Left lung (tissue), 10 donors: ENCODE data around the gene TEX13B. TPM values are rescaled to one million over a fixed set of nuclear protein-coding genes. Genes with fewer than 3 reads are reported as not detected.
A peak's percentile ranks its signal among the peaks of the same experiment; 100 is the strongest.

Source experiments
- ATAC-seq: fragments of 200-7000 bp; cut with Tn5 transposase; one replicate; pipeline ENCODE4 v1.9.1; 2020; ENCODE audit warnings: moderate library complexity
- DNase-seq, 4 donors: peaks; one replicate each; pipeline ENCODE4 v3.0.0-alpha.2; 2013 to 2020
- H3K27ac ChIP-seq, 2 donors: fragments of 200-600 bp; sonication (generic) in 1 of 2; one replicate each; pipeline versions ENCODE4 v1.5.0 to v1.8.0; 2020 to 2021
- H3K27me3 ChIP-seq, 2 donors: fragments of 200-600 bp; sonication (generic) in 1 of 2; one replicate each; pipeline versions ENCODE4 v1.5.0 to v1.8.0; 2020 to 2021
- H3K36me3 ChIP-seq, 2 donors: fragments of 200-600 bp; sonication (generic) in 1 of 2; one replicate each; pipeline versions ENCODE4 v1.5.0 to v1.8.0; 2020 to 2021
- H3K4me1 ChIP-seq, 2 donors: fragments of 200-600 bp; one replicate each; pipeline ENCODE4 v1.8.0; 2021
- H3K4me3 ChIP-seq, 2 donors: fragments of 200-600 bp; sonication (generic) in 1 of 2; one replicate each; pipeline versions ENCODE4 v1.5.0 to v1.8.0; 2020 to 2021; ENCODE audit warnings: mild to moderate bottlenecking in 1 of 2
- H3K9me3 ChIP-seq, 2 donors: fragments of 200-600 bp; sonication (generic) in 1 of 2; one replicate each; pipeline versions ENCODE4 v1.5.0 to v1.8.0; 2020 to 2021
- CTCF ChIP-seq, 2 donors: fragments of 200-600 bp; sonication (generic) in 1 of 2; IDR thresholded peaks; one replicate each; pipeline versions ENCODE4 v1.5.0 to v1.8.0; 2021; ENCODE audit warnings: antibody characterized with exemption in 2 of 2
- intact Hi-C, 2 donors: fragments of 100-400 bp; cut with DNase I; formaldehyde crosslinking; loops; one replicate each; pipeline versions ENCODE4 v1.11.2 to v1.14.2; 2022
- polyA plus RNA-seq, 6 donors: library from polyadenylated mRNA; unstranded; fragments of 120-200 nt; gene quantifications; one replicate each; pipeline ENCODE4 v1.2.1, GENCODE V29; 2013; ENCODE audit not compliant: insufficient read length in 6 of 6
- total RNA-seq, 2 donors: library from RNA; stranded (reverse); fragmentation: NEBNext Ultra II Directional; extraction: Animal tissue kit (Norgen Biotek cat#: 25700); gene quantifications; one replicate each; pipeline ENCODE4 v1.2.1, GENCODE V29; 2021
- donor health status: DM: no; HTN: yes; CAD: no.
- donor health status: DM: no; HTN: no; CAD: no.

The TEX13B gene
- total and polyA plus RNA-seq, 8 donors: 0.14 TPM; not detected in 7

GRCh38 chrX:107936434-107936730 lies 45.8 kb downstream of the TEX13B start:
- H3K4me3 ChIP-seq: no peak overlapping the region
- DNase-seq: no peak
- intact Hi-C loops: no loop called here
- TF ChIP-seq CTCF (IDR thresholded peaks at IDR 0.05): no peak
- no peak for ATAC-seq
- H3K4me1 ChIP-seq: no peaks in the 10 kb centered on the region
- no peaks in the 10 kb centered on the region for H3K36me3 ChIP-seq
- H3K9me3 ChIP-seq: no peaks in the 10 kb centered on the region
- no peak overlapping the region for H3K27ac ChIP-seq
- H3K27me3 ChIP-seq: peaks cover 0 to 10% of the 10 kb centered on the region in 2 donors

DNA sequence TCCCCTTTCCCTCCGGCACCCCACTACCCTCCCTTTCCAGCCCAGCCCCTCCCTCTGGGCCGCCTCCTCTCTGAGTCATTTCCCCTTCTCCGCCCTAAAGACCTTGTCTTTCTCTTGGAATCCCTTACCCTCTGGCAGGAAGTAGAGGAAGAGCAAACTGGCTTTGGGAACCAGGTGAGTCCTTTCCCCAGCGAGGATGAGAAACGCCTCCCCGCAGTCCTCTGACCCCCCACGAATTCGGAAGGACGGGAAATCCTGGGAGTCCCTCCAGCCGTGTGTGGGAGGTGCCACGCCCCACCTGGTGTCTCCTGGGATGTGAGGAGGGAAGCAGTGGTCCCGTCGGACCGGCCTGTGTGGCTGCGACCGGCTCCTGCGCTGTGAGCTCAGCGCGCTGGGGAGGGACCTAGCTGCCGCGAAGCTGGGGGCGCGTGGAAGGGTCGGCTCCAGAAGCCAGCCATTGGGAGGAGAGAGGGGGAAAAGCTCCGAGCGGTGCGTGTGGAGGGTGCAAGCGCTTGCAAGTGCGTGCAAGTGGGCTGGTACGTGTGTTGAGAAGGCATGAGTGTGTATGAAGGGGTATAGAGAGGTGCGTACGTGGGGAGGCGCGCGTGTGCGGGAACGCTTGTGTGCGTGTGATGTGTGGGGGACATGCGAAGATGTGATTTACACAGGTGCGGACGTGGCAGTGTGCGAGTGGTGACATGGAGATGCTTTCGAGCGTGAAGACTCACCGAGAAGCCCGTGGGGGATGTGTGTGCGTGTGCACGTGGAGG lies 46.3 kb downstream of the TEX13B start:
- H3K4me3 ChIP-seq: no peak overlapping the region
- no peak overlapping the region for H3K27ac ChIP-seq
- peak; percentile 21 for ATAC-seq
- H3K4me1 ChIP-seq: no peaks in the 10 kb centered on the region
- TF ChIP-seq CTCF (IDR thresholded peaks at IDR 0.05): no peak
- H3K27me3 ChIP-seq: peaks cover 5 to 10% of the 10 kb centered on the region in 2 donors
- intact Hi-C loops: no loop called here
- DNase-seq: no peak
- H3K9me3 ChIP-seq: no peaks in the 10 kb centered on the region
- H3K36me3 ChIP-seq: no peaks in the 10 kb centered on the region

DNA sequence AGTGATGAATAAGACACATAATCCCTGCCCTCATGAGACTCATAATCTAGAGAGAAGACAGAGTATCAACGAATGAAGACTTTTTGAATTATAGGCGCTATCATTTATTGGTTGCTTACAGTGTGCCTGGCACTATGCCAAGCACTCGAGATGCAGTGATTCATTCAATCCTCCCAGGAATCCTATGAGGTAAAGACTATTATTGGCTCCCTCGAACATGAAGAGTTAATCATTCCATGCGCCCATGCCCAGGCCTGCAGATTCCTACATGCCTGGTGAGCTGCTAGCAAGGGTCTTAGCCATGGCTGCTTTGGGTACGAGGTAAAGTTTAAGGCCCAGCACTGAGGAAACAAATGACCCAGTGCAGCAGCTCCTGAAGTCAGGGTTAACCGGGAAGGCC lies 47.0 kb downstream of the TEX13B start:
- H3K4me1 ChIP-seq: no peaks in the 10 kb centered on the region
- H3K36me3 ChIP-seq: no peaks in the 10 kb centered on the region
- no peak overlapping the region for H3K27ac ChIP-seq
- H3K4me3 ChIP-seq: no peak overlapping the region
- peaks cover 7 to 10% of the 10 kb centered on the region in 2 donors for H3K27me3 ChIP-seq
- no peaks in the 10 kb centered on the region for H3K9me3 ChIP-seq
- TF ChIP-seq CTCF (IDR thresholded peaks at IDR 0.05): no peak
- intact Hi-C loops: no loop called here
- DNase-seq (no peak), ATAC-seq (no peak)

DNA sequence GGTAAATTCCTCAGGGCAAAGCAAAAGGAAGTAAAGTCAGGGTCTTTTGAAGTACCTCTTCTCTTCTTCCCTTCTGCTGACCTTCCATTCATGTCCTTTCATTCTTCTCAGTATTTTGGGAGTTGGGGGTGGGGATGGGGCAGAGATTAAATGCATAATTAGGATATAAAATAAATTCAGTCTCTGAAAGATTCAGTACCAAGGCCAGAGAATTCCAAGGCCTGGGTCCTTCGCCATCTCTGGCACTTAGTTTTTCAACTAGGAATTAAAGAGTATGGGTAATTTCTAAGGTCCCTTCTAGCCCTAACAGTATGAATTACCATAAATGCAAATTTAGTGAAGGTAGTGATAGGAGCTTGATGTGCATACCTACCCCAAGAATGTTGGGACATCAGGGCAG lies 47.9 kb downstream of the TEX13B start:
- H3K9me3 ChIP-seq: no peaks in the 10 kb centered on the region
- H3K27ac ChIP-seq: no peak overlapping the region
- no peaks in the 10 kb centered on the region for H3K36me3 ChIP-seq
- no peaks in the 10 kb centered on the region for H3K4me1 ChIP-seq
- DNase-seq (no peak), ATAC-seq (no peak)
- intact Hi-C loops: no loop called here
- TF ChIP-seq CTCF (IDR thresholded peaks at IDR 0.05): no peak
- no peak overlapping the region for H3K4me3 ChIP-seq
- H3K27me3 ChIP-seq: peaks cover 7 to 10% of the 10 kb centered on the region in 2 donors

Other genes starting within 250 kb of the TEX13B start
- 100 to 1,000 TPM; 137 to 156 TPM for gene TSC22D3, start 206.6 kb downstream of the TEX13B start, total RNA-seq
- 100 to 1,000 TPM; 119 to 128 (median 123) TPM for gene TSC22D3, start 206.6 kb downstream of the TEX13B start, polyA plus RNA-seq
- gene NCBP2L, start 204.6 kb downstream of the TEX13B start, total RNA-seq: not detected
- under 1 TPM in 5 of 6 donors, not detected in 1; 0.14 to 0.38 (median 0.20) TPM for gene NCBP2L, start 204.6 kb downstream of the TEX13B start, polyA plus RNA-seq
- 10 to 100 TPM; 17.4 to 18.5 TPM for gene MID2, start 156.5 kb downstream of the TEX13B start, total RNA-seq
- gene MID2, start 156.5 kb downstream of the TEX13B start, polyA plus RNA-seq: 10 to 100 TPM; 20.1 to 24.1 (median 21.1) TPM
- 10 to 100 TPM in 1 of 2 donors, 1 to 10 TPM in 1; 5.2 to 12.8 TPM for gene VSIG1, start 62.7 kb upstream of the TEX13B start, total RNA-seq
- gene VSIG1, start 62.7 kb upstream of the TEX13B start, polyA plus RNA-seq: under 1 TPM; 0.19 to 0.63 (median 0.44) TPM
- gene PSMD10, start 109.2 kb upstream of the TEX13B start, total RNA-seq: 10 to 100 TPM; 44.8 to 45.5 TPM
- gene PSMD10, start 109.2 kb upstream of the TEX13B start, polyA plus RNA-seq: 10 to 100 TPM; 64.1 to 85.0 (median 77.6) TPM
- gene ATG4A, start 109.4 kb upstream of the TEX13B start, total RNA-seq: 10 to 100 TPM; 18.4 TPM
- 10 to 100 TPM; 12.0 to 16.3 (median 13.6) TPM for gene ATG4A, start 109.4 kb upstream of the TEX13B start, polyA plus RNA-seq